GM19463 (cell line): Measurements from ENCODE around the gene ELSPBP1.
"Not testable (repeated sequence)": the region's sequence is repeated elsewhere in the genome, so short reads cannot be mapped to it uniquely, and the experiment has no call there.

Experiments
- ATAC-seq: cut with Tn5 transposase; IDR thresholded peaks from one replicate; pipeline ENCODE4 v1.9.1; 2021; ENCODE audit warnings: mild to moderate bottlenecking, moderate library complexity; ENCODE audit not compliant: unreplicated experiment

Gene ELSPBP1

DNA sequence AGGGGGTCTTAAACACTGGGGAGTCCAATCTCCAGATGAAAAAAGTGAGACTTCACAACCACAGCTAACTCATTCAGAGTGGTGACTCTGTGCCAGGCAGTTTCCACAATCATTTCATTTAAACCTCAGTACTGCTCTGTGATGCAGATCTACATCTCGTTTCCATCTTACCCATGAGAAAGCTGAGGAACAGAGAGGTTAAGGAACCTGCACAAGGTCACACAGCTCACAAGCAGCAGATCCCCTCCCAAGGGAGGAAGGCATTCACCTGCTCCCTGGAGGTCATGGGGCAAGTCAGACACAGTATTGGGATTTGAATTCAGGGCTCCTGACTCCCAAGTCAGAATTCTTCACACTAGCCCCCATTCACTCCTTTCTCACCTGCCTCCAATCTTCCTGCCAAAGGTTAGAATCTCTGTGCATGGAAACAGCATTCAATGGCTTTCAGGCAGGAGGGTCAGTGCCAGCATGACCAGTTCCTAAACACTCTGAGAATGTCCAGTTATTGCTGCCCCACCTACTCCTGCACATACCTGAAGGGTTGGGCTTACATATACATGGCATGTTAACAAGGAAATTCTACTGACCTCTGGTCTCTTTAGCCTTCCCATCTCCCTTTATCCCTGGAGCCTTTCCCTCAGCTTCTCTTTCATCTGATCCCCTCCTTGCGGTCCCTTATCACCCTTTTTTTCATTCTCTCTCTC, 47.6 kb downstream of the ELSPBP1 start:
- ATAC-seq = no peak

DNA sequence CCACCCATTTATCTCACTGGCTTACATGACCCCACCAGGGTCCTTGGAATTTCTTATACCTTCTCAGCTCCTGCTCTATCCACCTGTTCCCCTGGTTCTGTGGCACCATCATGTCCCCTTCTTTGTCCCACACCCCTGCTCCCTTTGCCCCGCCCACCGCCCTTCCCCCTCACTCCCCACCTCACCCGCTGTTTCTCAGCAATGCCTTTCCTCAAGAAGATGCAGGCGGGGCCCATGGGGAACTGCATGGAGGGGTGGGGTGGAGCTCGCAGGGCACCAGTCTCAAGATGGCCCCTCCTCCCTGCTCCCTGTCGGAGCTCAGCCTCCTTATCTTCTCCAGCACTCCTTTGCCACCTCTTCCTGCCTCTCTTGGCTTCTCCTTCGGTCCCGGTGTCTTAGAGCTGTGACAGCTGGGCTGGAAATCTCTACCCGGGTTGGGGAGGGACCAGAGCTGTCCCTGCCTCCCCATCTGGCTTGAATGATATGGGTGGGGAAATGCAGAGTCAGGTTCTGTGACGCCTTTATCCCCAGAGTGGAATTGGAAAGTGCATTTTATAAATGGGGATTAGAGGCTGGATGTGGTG, 49.3 kb downstream of the ELSPBP1 start, which contains the start of gene CABP5:
Gene CABP5 (minus strand): TSS at position 405 of the 584 bp plus-strand sequence. CDS start 157 bp downstream, at position 248.
- no peak for ATAC-seq

DNA sequence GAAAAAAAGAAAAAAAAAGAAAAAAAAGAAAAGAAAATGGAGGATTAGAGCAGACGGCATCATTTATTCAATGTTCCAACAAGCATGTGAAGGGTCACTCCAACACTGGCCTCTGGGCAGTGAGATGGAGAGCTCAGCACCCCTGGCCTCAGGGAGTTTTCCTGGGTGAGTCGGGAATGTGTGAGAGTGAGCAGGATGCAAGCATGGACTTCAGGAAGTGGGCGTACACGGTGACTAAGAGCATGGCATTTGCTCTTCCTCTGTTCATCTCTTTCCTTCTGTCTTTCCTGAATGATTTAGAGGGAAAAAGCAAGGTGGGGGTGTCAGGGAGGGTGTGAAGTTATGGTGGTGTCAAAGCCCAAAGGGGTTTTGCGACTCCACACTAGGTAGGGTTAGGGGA, 50.1 kb downstream of the ELSPBP1 start:
- no peak for ATAC-seq

DNA sequence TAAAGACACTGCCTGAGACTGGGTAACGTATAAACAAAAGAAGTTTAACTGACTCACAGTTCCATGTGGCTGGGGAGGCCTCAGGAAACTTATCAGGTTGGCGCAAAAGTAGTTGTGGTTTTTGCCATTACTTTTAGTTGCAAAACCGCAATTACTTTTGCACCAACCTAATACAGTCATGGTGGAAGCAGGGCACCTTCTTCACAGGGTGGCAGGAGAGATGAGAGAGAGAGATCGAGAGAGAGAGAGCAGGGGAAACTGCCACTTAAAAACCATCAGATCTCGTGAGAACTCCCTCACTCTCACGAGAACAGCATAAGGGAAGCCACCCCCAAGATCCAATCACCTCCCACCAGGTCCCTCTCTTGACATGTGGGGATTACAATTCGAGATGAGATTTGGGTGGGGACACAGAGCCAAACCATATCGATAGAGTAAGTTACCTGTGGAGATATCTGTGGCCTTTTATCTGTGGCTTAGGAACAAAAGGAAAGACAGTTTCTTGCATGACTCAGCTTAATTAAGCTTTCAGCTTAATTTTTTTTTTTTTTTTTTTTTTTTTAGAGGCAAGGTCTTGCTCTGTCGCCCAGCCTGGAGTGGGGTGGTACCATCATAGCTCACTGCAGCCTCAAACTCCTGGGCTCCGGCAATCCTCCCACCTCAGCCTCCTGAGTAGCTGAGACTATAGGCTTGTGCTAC, 57.1 kb downstream of the ELSPBP1 start:
- ATAC-seq = no peak

DNA sequence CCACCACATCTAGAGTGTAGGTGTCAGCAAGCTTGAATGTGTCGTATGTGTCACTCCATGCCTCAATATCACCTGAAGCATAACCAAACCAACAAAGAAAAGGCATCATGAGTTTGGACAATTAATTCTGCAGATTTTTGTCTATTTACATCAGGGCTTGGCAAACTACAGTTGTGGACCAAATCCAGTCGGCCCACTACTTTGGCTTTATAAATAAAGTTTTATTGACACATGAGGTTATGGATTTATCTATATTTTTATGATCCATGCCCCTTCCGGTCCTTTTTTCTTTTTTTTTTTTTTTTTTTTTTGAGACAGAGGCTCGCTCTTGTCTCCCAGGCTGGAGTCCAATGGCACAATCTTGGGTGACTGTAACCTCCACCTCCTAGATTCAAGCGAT, 58.6 kb downstream of the ELSPBP1 start:
- no peak for ATAC-seq

DNA sequence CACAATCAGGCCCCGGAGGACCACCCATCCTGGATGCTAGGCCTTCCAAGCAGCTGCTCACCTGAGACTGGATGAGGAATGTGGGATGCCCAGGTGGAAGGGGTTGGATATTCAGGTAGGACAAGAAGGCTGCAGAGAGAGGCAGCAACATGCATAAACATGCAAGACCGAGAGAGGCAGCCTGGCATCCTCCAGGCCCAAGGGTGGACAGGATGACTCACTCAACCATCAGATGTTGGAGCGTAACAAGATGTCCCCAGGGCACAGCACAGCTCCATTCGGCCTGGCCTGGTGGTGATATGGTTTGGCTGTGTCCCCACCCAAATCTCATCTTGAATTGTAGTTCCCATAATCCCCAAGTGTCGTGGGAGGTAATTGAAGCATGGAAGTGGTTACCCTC, 59.4 kb downstream of the ELSPBP1 start:
- no peak for ATAC-seq

DNA sequence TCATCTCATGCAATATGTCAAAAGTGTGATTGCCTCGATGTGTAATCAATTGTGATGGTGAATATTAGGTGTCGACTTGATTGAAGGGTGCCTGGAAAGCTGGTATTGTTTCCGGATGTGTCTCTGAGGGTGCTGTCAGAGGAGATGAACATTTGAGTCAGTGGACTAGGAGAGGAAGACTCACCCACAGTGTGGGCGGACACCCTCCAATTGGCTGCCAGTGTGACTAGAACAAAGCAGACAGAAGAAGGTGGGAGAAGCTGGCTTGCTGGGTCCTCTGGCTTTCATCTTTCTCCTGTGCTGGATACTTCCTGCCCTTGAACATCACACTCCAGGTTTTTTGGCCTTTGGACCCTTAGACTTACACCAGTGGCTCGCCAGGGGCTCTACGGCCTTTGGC, 64.9 kb downstream of the ELSPBP1 start:
- no peak for ATAC-seq

DNA sequence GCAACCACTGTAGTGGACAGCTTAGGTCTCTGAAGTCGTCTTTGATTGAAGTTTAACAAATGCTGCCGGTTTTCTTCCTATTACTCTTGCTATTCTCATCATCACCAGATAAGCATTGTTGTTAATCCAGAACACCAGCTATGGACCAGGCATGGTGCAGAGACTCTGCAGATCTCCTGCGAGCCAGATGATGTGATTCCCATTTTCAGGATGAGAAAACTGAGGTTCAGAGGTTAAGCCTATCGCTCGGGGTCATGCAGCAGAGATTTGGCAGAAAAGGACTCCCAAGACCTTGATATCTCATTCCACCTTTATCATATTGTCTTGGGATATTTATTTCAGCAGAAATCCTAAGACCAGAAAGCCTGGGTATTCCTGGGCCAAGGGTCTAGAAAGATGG, 65.9 kb downstream of the ELSPBP1 start:
- no peak for ATAC-seq

DNA sequence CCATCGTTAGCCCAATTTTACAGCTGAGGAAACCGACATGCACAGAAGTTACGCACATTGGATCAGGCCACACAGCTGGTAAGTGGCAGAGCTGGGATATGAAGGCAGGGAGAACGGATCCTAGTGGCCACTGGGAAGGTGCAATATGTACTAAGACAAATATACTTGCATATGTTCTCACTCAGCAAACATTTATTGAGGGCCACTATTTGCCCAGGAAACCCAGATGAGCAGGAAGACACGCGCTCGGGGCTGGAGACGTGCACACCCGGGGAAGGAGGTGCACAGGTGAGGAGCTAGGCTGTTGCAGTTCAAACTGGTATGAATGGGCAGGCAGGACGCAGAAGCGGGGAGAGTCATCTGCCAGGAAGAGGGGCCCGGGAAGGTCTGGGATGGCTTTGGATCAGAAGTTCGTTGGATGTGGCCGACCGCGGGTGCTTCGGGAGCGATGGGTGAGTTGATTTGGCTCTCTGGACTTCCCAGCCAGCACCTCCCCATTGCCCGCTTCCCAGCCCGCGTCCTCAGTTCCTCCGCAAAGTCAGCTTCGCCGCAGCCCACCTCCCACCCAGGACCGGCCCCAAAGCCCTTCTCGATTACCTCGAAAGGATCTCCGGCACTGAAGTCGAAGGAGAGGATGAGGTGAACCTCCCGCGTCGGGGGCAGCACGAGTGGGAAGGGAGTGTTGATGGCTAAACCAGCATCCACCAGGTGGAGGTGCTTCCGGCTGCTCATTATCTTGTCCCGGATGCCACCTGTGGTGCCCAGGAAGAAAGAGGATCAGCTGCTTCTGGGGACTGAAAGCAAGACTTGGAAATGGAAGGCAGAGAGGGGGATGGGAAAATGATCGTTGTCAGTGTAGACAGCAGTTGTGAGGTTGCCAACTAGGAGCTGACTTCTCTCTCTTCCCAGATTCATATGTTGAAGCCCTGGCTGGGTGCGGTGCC, 67.2 kb downstream of the ELSPBP1 start:
- ATAC-seq = no peak

DNA sequence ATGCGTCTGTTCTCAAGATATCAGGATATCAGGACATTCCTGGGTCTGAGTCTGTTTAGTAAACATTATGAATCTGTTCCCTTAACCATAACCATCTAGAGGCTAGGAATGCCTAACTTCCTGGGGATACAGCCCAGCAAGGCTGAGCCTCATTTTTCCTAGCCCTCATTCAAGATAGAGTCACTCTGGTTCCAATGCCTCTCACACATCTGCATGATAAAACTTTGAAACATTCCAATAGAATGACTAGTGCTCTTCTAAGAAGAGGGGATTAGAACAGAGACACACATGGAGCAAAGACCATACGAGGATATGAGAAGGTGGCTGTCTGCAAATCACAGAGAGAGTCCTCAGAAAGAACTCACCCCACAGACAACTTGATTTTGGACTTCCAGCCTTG, 70.1 kb downstream of the ELSPBP1 start:
- no peak for ATAC-seq

DNA sequence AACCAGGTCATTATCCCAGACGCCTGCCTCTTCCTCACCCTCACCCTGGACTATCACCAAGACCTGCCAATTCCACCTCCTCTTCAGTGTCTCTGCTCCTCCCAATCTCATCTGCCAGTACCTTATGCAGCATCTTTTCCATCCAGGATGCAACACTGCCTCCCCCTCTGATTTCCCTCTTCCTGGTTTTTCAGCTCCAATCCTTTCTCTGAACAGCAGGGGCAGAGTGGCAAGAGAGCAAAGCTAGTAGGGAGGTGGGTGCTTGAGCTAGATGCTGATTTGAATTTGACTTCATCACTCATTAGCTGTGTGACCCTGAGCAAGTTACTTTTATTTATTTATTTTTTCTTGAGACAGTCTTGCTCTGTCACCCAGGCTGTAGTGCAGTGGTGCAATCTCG, 75.0 kb downstream of the ELSPBP1 start:
- no peak for ATAC-seq

DNA sequence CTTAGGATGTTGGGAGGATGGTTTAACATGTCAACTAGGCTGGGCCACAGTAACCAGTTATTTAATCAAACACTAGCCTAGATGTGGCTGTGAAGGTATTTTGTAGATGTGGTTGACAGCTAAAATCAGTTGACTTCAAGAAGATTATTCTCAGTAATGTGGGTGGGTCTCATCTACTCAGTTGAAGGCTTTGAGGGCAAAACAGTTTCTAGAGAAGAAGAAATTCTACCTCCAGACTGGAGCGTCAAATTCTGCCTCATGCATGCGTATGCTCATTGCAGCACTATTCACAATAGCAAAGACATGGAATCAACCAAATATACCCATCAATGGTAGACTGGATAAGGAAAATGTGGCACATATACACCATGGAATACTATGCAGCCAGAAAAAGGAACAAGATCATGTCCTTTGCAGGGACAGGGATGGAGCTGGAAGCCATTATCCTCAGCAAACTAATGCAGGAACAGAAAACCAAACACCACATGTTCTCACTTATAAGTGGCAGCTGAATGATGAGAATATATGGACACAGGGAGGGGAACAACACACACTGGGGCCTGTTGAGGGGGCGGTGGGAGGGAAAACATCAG, 75.8 kb downstream of the ELSPBP1 start:
- not testable (repeated sequence) for ATAC-seq
